ENCODE measurements around the gene SLC25A29.
"Not testable (repeated sequence)": the region's sequence is repeated elsewhere in the genome, so short reads cannot be mapped to it uniquely, and the experiment has no call there.

The SLC25A29 gene

DNA sequence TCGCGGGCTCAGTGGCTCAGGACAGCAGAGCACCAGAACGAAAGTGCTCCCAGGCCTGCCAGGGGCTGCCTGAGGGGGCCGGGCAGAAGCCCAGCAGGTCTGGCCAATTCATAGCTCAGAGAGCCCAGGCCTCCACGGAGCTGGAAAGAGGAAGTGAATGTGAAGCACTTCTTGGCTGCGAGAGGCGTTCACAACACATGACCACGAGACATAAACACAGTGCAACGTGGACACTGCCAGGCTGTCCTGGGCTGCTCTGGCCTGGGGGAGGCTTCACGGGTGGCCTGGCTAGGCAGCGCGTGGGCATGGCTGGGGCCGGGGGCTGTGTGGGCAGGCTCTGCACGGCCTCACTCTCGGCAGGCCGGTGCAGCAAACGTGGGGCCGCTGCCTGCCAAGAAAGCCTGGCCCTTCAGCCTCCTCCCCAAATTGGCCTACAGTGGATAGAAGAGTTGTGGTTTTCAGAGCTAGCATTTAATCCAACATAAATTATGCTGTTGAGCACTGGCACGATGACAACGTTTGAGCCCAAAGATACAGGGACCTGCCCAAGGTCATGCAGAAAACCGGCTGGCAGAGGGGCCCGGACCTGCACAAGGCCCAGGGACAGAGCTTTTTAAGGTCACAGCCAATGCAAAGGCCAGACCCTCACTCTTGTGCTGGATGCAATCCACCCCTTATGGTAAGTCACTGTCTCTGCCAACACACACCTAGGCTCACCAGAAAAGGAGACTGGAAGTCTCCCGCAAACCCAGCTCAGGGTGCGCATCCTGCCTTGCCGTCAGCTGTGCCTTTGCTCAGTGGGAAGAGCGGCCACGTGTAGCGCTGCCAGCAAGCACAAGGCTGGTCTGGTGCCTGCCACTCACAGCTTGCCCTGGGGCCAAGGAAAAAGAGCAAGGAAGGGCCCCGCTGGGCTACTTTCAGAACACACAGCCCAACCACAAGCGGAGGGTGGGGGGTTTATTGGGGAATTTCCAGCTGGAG, 8.6 kb downstream of the SLC25A29 start:
- H3K36me3 Mint-ChIP-seq (ENCODE audit: low read depth), result no peaks in the 10 kb centered on the region
- H3K27ac Mint-ChIP-seq, result no peak overlapping the region
- H3K4me1 Mint-ChIP-seq (ENCODE audit: low read depth), result peaks cover 1% of the 10 kb centered on the region
- DNase-seq (ENCODE audit: low spot score), result no peak
- H3K9me3 Mint-ChIP-seq, result no peaks in the 10 kb centered on the region
- H3K27me3 Mint-ChIP-seq (ENCODE audit: low read depth), result no peaks in the 10 kb centered on the region
- H3K4me3 Mint-ChIP-seq, result no peak overlapping the region

- not testable (repeated sequence) for H3K36me3 Mint-ChIP-seq (ENCODE audit: low read depth); H3K4me1 Mint-ChIP-seq (ENCODE audit: low read depth); H3K27me3 Mint-ChIP-seq (ENCODE audit: low read depth); H3K4me3 Mint-ChIP-seq; H3K9me3 Mint-ChIP-seq; H3K27ac Mint-ChIP-seq; DNase-seq (ENCODE audit: low spot score)
Measured at GRCh38 chr14:100296729-100297128, 9.5 kb downstream of the SLC25A29 start.

GRCh38 chr14:100296106-100296651, 10.1 kb downstream of the SLC25A29 start:
- no peak for DNase-seq (ENCODE audit: low spot score)
- Mint-ChIP-seq H3K27me3 (ENCODE audit: low read depth) (no peaks in the 10 kb centered on the region), H3K27ac (no peak overlapping the region), H3K9me3 (no peaks in the 10 kb centered on the region), H3K36me3 (ENCODE audit: low read depth) (no peaks in the 10 kb centered on the region), H3K4me1 (ENCODE audit: low read depth) (no peaks in the 10 kb centered on the region), H3K4me3 (no peak overlapping the region)

DNA sequence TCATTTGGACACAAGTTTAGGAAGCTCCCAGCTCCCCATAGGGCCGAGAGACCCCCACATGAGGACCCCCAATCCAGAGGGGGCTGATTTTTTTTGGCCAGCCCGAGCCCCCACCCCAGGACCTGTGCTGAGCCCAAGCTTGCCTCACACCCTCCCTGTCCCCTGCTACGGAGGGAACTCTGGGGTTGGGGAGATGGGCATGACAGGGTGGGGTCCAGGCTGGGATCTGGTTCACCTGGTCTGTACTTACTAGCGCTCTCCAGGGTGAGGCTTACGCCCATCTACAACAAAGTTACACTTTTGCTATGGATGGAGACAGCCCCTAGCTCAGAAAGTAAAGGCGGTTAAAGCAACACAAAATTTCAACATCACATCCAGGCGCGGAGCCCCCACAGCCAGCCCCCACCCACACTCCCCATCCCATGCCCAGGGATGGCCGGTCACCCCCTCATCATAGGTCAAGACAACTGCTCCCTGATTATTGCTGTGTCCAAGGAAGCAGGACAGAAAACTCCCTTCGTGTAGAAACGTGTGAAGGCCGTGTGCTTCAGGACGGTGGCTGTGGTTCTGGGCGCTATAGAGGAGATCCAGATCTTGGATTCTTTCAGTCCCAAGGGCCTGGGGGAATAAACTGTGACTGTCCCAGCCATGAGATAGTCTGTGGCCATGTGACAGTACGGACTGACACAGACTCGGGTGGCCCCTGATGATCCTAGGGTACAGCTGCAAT, 10.7 kb downstream of the SLC25A29 start:
- DNase-seq (ENCODE audit: low spot score), result no peak
- H3K27ac Mint-ChIP-seq, result no peak overlapping the region
- H3K9me3 Mint-ChIP-seq, result no peaks in the 10 kb centered on the region
- no peaks in the 10 kb centered on the region for H3K27me3 Mint-ChIP-seq (ENCODE audit: low read depth)
- no peaks in the 10 kb centered on the region for H3K36me3 Mint-ChIP-seq (ENCODE audit: low read depth)
- H3K4me3 Mint-ChIP-seq, result no peak overlapping the region
- no peaks in the 10 kb centered on the region for H3K4me1 Mint-ChIP-seq (ENCODE audit: low read depth)

GRCh38 chr14:100294963-100295330, 11.3 kb downstream of the SLC25A29 start:
- Mint-ChIP-seq H3K4me3 (no peak overlapping the region), H3K9me3 (no peaks in the 10 kb centered on the region), H3K36me3 (ENCODE audit: low read depth) (no peaks in the 10 kb centered on the region), H3K4me1 (ENCODE audit: low read depth) (no peaks in the 10 kb centered on the region), H3K27me3 (ENCODE audit: low read depth) (no peaks in the 10 kb centered on the region), H3K27ac (no peak overlapping the region)
- DNase-seq (ENCODE audit: low spot score), result no peak

GRCh38 chr14:100294213-100294962, 11.9 kb downstream of the SLC25A29 start:
- H3K36me3 Mint-ChIP-seq (ENCODE audit: low read depth), result no peaks in the 10 kb centered on the region
- no peak for DNase-seq (ENCODE audit: low spot score)
- no peaks in the 10 kb centered on the region for H3K9me3 Mint-ChIP-seq
- H3K27me3 Mint-ChIP-seq (ENCODE audit: low read depth), result no peaks in the 10 kb centered on the region
- H3K4me1 Mint-ChIP-seq (ENCODE audit: low read depth), result no peaks in the 10 kb centered on the region
- H3K4me3 Mint-ChIP-seq, result no peak overlapping the region
- no peak overlapping the region for H3K27ac Mint-ChIP-seq

- Mint-ChIP-seq H3K36me3 (ENCODE audit: low read depth) (no peaks in the 10 kb centered on the region), H3K27ac (no peak overlapping the region), H3K27me3 (ENCODE audit: low read depth) (no peaks in the 10 kb centered on the region), H3K4me1 (ENCODE audit: low read depth) (no peaks in the 10 kb centered on the region), H3K4me3 (no peak overlapping the region), H3K9me3 (no peaks in the 10 kb centered on the region)
- no peak for DNase-seq (ENCODE audit: low spot score)
Measured at GRCh38 chr14:100293497-100294212, 12.6 kb downstream of the SLC25A29 start.

DNA sequence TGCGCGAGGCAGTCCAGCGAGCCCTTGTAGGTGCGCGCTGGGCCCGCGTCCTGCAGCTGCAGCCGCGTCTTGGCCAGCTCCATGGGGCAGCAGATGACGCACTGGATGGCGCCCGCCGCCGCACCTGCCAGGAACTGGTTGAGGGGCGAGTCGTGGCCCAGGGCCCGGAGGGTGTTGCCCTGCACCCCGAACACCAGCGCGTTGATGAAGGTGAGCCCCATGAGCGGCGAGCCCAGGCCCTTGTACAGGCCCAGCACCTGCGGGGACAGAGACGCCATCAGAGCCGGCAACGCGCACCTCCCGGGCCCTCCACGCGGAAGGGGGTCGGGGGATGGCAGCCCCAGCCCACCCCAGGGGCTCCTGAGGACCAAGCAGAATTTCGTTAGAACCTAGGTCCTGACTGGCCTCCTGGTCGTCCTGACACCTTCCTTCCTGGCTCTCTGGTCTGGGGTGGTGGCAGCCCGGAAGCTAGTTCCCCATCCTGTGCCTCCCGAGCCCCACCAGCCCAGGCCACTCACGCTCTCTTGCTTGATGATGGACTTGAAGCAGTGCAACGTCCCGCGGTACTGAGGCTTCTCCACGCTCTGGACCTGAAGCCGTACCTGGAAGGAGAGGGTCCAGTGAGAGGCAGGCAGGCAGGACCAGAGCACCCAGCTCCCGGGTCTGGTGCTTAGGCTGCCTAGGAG, 13.3 kb downstream of the SLC25A29 start:
- H3K27me3 Mint-ChIP-seq (ENCODE audit: low read depth), result no peaks in the 10 kb centered on the region
- DNase-seq (ENCODE audit: low spot score), result no peak
- H3K36me3 Mint-ChIP-seq (ENCODE audit: low read depth), result no peaks in the 10 kb centered on the region
- no peaks in the 10 kb centered on the region for H3K9me3 Mint-ChIP-seq
- H3K4me3 Mint-ChIP-seq, result no peak overlapping the region
- no peak overlapping the region for H3K27ac Mint-ChIP-seq
- H3K4me1 Mint-ChIP-seq (ENCODE audit: low read depth), result no peaks in the 10 kb centered on the region

DNA sequence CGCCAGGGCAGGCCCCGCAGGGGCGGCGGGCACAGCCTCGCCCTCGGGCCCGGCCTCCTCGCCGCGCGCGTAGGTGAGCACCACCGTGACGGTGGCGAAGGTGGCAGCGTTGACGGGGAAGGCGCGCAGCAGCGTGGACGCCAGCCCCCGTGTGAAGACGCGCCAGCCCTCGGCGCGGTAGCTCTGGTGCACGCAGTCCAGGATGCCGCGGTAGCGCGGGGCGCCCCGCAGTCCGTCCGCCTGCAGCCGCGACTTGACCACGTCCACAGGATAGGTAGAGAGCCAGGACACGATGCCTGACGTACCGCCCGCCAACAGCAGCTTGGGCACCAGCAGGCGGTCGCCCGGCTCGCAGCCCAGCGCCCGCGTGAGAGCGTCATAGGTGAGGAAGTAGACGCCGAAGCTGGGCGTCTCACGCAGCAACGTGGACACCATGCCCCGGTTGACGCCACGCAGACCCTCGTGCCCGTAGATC, 13.9 kb downstream of the SLC25A29 start:
- H3K9me3 Mint-ChIP-seq, result no peaks in the 10 kb centered on the region
- no peaks in the 10 kb centered on the region for H3K36me3 Mint-ChIP-seq (ENCODE audit: low read depth)
- H3K4me1 Mint-ChIP-seq (ENCODE audit: low read depth), result no peaks in the 10 kb centered on the region
- H3K4me3 Mint-ChIP-seq, result no peak overlapping the region
- H3K27ac Mint-ChIP-seq, result no peak overlapping the region
- no peaks in the 10 kb centered on the region for H3K27me3 Mint-ChIP-seq (ENCODE audit: low read depth)
- DNase-seq (ENCODE audit: low spot score), result no peak

GRCh38 chr14:100291305-100292075, 14.8 kb downstream of the SLC25A29 start:
- no peaks in the 10 kb centered on the region for H3K9me3 Mint-ChIP-seq
- no peaks in the 10 kb centered on the region for H3K27me3 Mint-ChIP-seq (ENCODE audit: low read depth)
- no peak overlapping the region for H3K4me3 Mint-ChIP-seq
- DNase-seq (ENCODE audit: low spot score), result no peak
- H3K4me1 Mint-ChIP-seq (ENCODE audit: low read depth), result no peaks in the 10 kb centered on the region
- no peaks in the 10 kb centered on the region for H3K36me3 Mint-ChIP-seq (ENCODE audit: low read depth)
- H3K27ac Mint-ChIP-seq, result no peak overlapping the region

GRCh38 chr14:100290607-100291304, 15.5 kb downstream of the SLC25A29 start:
- no peaks in the 10 kb centered on the region for H3K9me3 Mint-ChIP-seq
- no peak for DNase-seq (ENCODE audit: low spot score)
- no peaks in the 10 kb centered on the region for H3K27me3 Mint-ChIP-seq (ENCODE audit: low read depth)
- no peak overlapping the region for H3K4me3 Mint-ChIP-seq
- no peaks in the 10 kb centered on the region for H3K36me3 Mint-ChIP-seq (ENCODE audit: low read depth)
- H3K27ac Mint-ChIP-seq, result no peak overlapping the region
- peaks cover 3% of the 10 kb centered on the region for H3K4me1 Mint-ChIP-seq (ENCODE audit: low read depth)

Measured in T-helper 2 cell treated with Interferon-gamma antibody and Interleukin-4, amounts not matched to agents 5 μg/mL and 100 μg/mL, for 36 hours (primary cell).